SK-N-SH (cell line): ENCODE data around the gene LINS1. TPM values are rescaled to one million over a fixed set of nuclear protein-coding genes. Genes with fewer than 3 reads are reported as not detected.

Experiments
- CTCF ChIA-PET: fragments of 300-600, 350-600 bp; formaldehyde crosslinking; extraction: SDS; loops from one replicate; lab custom pipeline; 2021; lab: Yijun Ruan, JAX
- POLR2A ChIA-PET: fragments of 350-600 bp; sonication (Branson Sonifier 250); formaldehyde crosslinking; extraction: SDS; loops from one replicate; lab custom pipeline; 2020; ENCODE audit warnings: antibody characterized with exemption, inconsistent platforms; lab: Yijun Ruan, JAX
- DNase-seq: peaks from one replicate; pipeline ENCODE4 v3.0.0; 2012
- H2AFZ ChIP-seq: fragments of 200-600 bp; sonication (generic); 2 replicates; pipeline ENCODE4 v1.8.1; 2016; ENCODE audit warnings: antibody characterized with exemption, mild to moderate bottlenecking, low read depth
- H3F3A ChIP-seq: fragments of 200-600 bp; sonication (generic); replicated peaks from 2 replicates; pipeline ENCODE3; 2016; ENCODE audit warnings: antibody characterized with exemption, mild to moderate bottlenecking; ENCODE audit not compliant: insufficient read depth
- H3K27ac ChIP-seq, 2 experiments: fragments of 200-500 bp in 1 of 2; fragments of 200-600 bp in 1 of 2; sonication (Bioruptor generic) in 1 of 2; sonication (generic), shearing (Covaris generic) in 1 of 2; 2 replicates each; pipeline versions ENCODE4 v1.5.1 to v1.6.1; 2014 to 2016; ENCODE audit warnings: low read depth in 2 of 2, inconsistent platforms in 1 of 2, low read length in 1 of 2, mild to moderate bottlenecking in 1 of 2, mixed read lengths in 1 of 2
- H3K27me3 ChIP-seq: fragments of 200-600 bp; sonication (generic), shearing (Covaris generic); 2 replicates; pipeline ENCODE4 v1.6.1; 2016; ENCODE audit warnings: mixed run types; ENCODE audit not compliant: insufficient read depth
- H3K36me3 ChIP-seq, 2 experiments: fragments of 200-500 bp in 1 of 2; fragments of 200-600 bp in 1 of 2; sonication (Bioruptor generic) in 1 of 2; sonication (generic) in 1 of 2; replicated peaks in 1 of 2; 2 replicates each; pipeline versions ENCODE3 to v1.5.1; 2014 to 2016; ENCODE audit warnings: low read length in 1 of 2, mild to moderate bottlenecking in 1 of 2; ENCODE audit not compliant: insufficient read depth in 2 of 2, control insufficient read depth in 1 of 2
- H3K4me1 ChIP-seq, 2 experiments: fragments of 200-500 bp in 1 of 2; fragments of 200-600 bp in 1 of 2; sonication (Bioruptor generic) in 1 of 2; sonication (generic), shearing (Covaris generic) in 1 of 2; 2 replicates each; pipeline versions ENCODE4 v1.5.1 to v1.6.1; 2014 to 2016; ENCODE audit warnings: low read depth in 1 of 2, low read length in 1 of 2, mixed run types in 1 of 2; ENCODE audit not compliant: insufficient read depth in 2 of 2, control insufficient read depth in 1 of 2
- H3K4me2 ChIP-seq: fragments of 200-600 bp; sonication (generic), shearing (Covaris generic); 2 replicates; pipeline ENCODE4 v1.6.1; 2017; ENCODE audit warnings: mixed run types
- H3K4me3 ChIP-seq, 2 experiments: fragments of 200-500 bp in 1 of 2; fragments of 200-600 bp in 1 of 2; sonication (Bioruptor generic) in 1 of 2; sonication (generic), shearing (Covaris generic) in 1 of 2; 2 replicates each; pipeline versions ENCODE4 v1.5.1 to v1.8.1; 2014 to 2016; ENCODE audit warnings: low read depth in 2 of 2, inconsistent platforms in 1 of 2, low read length in 1 of 2, mild to moderate bottlenecking in 1 of 2, mixed read lengths in 1 of 2, moderate library complexity in 1 of 2
- H3K79me2 ChIP-seq: fragments of 200-600 bp; sonication (generic); 2 replicates; pipeline ENCODE4 v1.8.1; 2017; ENCODE audit warnings: mild to moderate bottlenecking; ENCODE audit not compliant: insufficient read depth
- H3K9ac ChIP-seq: fragments of 200-600 bp; sonication (generic); 2 replicates; pipeline ENCODE4 v1.6.1; 2017; ENCODE audit warnings: mixed run types
- H3K9me2 ChIP-seq: fragments of 200-600 bp; sonication (generic); 2 replicates; pipeline ENCODE4 v1.6.1; 2017; ENCODE audit warnings: mixed run types
- H3K9me3 ChIP-seq: fragments of 200-600 bp; sonication (generic); 2 replicates; pipeline ENCODE4 v1.6.1; 2017; ENCODE audit warnings: mixed run types, mild to moderate bottlenecking, moderate library complexity
- H4K20me1 ChIP-seq: fragments of 200-600 bp; sonication (generic); 2 replicates; pipeline ENCODE4 v1.6.1; 2017; ENCODE audit warnings: mild to moderate bottlenecking, mixed run types; ENCODE audit not compliant: insufficient read depth
- ELF1 ChIP-seq: IDR thresholded peaks from 2 replicates; pipeline ENCODE4 v1.4.0; 2012
- EZH2phosphoT487 ChIP-seq: fragments of 200-600 bp; sonication (generic); IDR thresholded peaks from 2 replicates; pipeline ENCODE4 v1.6.1; 2017; ENCODE audit warnings: low read depth, mixed run types, mild to moderate bottlenecking, antibody characterized with exemption, moderate library complexity, borderline replicate concordance
- JUND ChIP-seq: IDR thresholded peaks from 2 replicates; pipeline ENCODE4 v1.4.0; 2012
- MAX ChIP-seq: IDR thresholded peaks from 2 replicates; pipeline ENCODE4 v1.4.0; 2012; ENCODE audit warnings: low read depth
- REST ChIP-seq: IDR thresholded peaks from 2 replicates; pipeline ENCODE4 v1.6.1; 2012; ENCODE audit warnings: mild to moderate bottlenecking, low read depth, low read length, moderate library complexity
- SIN3A ChIP-seq: IDR thresholded peaks from 2 replicates; pipeline ENCODE4 v1.6.1; 2012; ENCODE audit warnings: low read depth, mild to moderate bottlenecking, low read length, moderate library complexity, borderline replicate concordance
- TAF1 ChIP-seq: IDR thresholded peaks from 2 replicates; pipeline ENCODE4 v1.6.1; 2012; ENCODE audit warnings: low read depth, mild to moderate bottlenecking, low read length, moderate library complexity, borderline replicate concordance
- TCF12 ChIP-seq: IDR thresholded peaks from 2 replicates; pipeline ENCODE4 v1.4.0; 2012
- WGBS: methylation state at CpG from one replicate; pipeline ENCODE4 v1.1.6; 2017; ENCODE audit warnings: low lambda C conversion rate; 5-methylcytosine and 5-hydroxymethylcytosine counted together
- polyA plus RNA-seq, 3 experiments: library from polyadenylated mRNA; depleted of rRNA; stranded (reverse); fragments of >200 nt; gene quantifications; 2 replicates each; pipeline ENCODE4 v1.2.3, GENCODE V29; 2012
- TF ChIP-seq, protein P1 (sequence below): fragments of 150-350 bp; IDR thresholded peaks from 2 replicates; pipeline ENCODE4 v1.6.1; 2016; ENCODE audit warnings: mild to moderate bottlenecking, low read depth, low read length

LINS1 gene
- polyA plus RNA-seq, 1 of the 3 experiments (the other 2 are of a cell fraction) = 5.0 TPM

DNA sequence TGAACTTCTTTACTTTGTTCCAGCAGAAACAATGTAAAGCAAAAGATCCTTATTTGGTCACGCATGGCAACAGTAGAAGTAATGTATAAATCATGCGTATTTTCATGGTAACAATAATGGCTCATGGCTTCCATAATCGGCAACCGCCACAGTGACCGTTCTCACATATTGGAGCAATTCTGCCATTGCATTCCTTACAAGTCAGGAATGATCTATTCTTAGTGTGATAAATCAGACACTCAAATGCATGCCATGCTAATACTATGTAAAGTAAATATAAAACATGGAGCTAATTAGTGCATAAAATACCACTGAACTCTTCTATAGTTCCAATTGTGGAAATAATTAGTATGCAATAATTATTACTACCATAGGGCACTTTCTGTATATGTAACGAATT, 59.7 kb downstream of the LINS1 start:
- H3K4me3 ChIP-seq = no peak overlapping the region
- peaks cover 0 to 2% of the 10 kb centered on the region in 2 experiments; a peak in 1 of 4 replicates for H3K4me1 ChIP-seq
- H3K4me2 ChIP-seq = no peak overlapping the region
- TF ChIP-seq MAX (no peak), SIN3A (no peak), ELF1 (no peak), EZH2phosphoT487 (no peak), REST (no peak), TCF12 (no peak)
- H3K27ac ChIP-seq = no peak overlapping the region
- H2AFZ ChIP-seq = no peak overlapping the region
- H3K36me3 ChIP-seq = no peaks in the 10 kb centered on the region
- H4K20me1 ChIP-seq = no peaks in the 10 kb centered on the region
- H3F3A ChIP-seq = no peaks in the 10 kb centered on the region
- CTCF ChIA-PET = interaction anchor here (0.8 to 1.5 kb wide), 2 partner anchors 191 to 192 kb away, joined by 4 to 7 read pairs; no protein-coding TSS in a partner anchor
- no peaks in the 10 kb centered on the region for H3K79me2 ChIP-seq
- H3K27me3 ChIP-seq = no peaks in the 10 kb centered on the region
- WGBS = 68% methylated on average over 6 of the region's 6 CpGs
- no peaks in the 10 kb centered on the region for H3K9me2 ChIP-seq
- H3K9ac ChIP-seq = no peak overlapping the region
- H3K9me3 ChIP-seq = no peaks in the 10 kb centered on the region
- DNase-seq = no peak
- POLR2A ChIA-PET = no interaction called here

DNA sequence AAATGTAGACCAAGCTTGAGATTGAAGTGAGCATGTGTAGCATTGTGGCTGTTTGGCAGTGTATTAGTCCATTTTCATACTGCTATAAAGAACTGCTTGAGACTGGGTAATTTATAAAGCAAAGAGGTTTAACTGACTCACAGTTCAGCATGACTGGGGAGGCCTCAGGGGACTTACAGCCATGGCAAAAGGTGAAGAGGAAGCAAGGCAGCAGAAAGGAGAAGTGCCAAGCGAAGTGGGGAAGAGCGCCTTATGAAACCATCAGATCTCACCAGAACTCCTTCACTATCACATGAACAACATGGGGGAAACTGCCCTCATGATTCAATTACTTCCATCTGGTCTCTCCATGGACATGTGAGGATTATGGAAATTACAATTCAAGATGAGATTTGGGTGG, 64.7 kb downstream of the LINS1 start:
- Histone ChIP-seq H3K9me3 (no peaks in the 10 kb centered on the region), H2AFZ (no peak overlapping the region), H3K4me2 (no peak overlapping the region), H4K20me1 (no peaks in the 10 kb centered on the region), H3K36me3 (no peaks in the 10 kb centered on the region), H3K9ac (no peak overlapping the region), H3K4me3 (no peak overlapping the region), H3K27me3 (no peaks in the 10 kb centered on the region), H3F3A (no peaks in the 10 kb centered on the region), H3K27ac (no peak overlapping the region), H3K9me2 (no peaks in the 10 kb centered on the region), H3K79me2 (no peaks in the 10 kb centered on the region), H3K4me1 (no peaks in the 10 kb centered on the region)
- ChIA-PET CTCF (interaction anchor here (0.6 kb wide), 1 partner anchor 517 kb away, joined by 3 read pairs; no protein-coding TSS in a partner anchor), POLR2A (no interaction called here)
- DNase-seq = no peak
- 17% methylated on average over 2 of the region's 2 CpGs for WGBS
- TF ChIP-seq, protein P1, sequence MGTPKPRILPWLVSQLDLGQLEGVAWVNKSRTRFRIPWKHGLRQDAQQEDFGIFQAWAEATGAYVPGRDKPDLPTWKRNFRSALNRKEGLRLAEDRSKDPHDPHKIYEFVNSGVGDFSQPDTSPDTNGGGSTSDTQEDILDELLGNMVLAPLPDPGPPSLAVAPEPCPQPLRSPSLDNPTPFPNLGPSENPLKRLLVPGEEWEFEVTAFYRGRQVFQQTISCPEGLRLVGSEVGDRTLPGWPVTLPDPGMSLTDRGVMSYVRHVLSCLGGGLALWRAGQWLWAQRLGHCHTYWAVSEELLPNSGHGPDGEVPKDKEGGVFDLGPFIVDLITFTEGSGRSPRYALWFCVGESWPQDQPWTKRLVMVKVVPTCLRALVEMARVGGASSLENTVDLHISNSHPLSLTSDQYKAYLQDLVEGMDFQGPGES = no peak
- TF ChIP-seq JUND (no peak), TAF1 (no peak)
